GM21737 (cell line): ENCODE data around the gene RFC5.
A peak's percentile ranks its signal among the peaks of the same experiment; 100 is the strongest.
"Not testable (repeated sequence)": the region's sequence is repeated elsewhere in the genome, so short reads cannot be mapped to it uniquely, and the experiment has no call there.

Source experiments
- ATAC-seq: cut with Tn5 transposase; IDR thresholded peaks from one replicate; pipeline ENCODE4 v1.9.1; 2021; ENCODE audit warnings: mild to moderate bottlenecking, moderate library complexity; ENCODE audit not compliant: unreplicated experiment

Gene RFC5

DNA sequence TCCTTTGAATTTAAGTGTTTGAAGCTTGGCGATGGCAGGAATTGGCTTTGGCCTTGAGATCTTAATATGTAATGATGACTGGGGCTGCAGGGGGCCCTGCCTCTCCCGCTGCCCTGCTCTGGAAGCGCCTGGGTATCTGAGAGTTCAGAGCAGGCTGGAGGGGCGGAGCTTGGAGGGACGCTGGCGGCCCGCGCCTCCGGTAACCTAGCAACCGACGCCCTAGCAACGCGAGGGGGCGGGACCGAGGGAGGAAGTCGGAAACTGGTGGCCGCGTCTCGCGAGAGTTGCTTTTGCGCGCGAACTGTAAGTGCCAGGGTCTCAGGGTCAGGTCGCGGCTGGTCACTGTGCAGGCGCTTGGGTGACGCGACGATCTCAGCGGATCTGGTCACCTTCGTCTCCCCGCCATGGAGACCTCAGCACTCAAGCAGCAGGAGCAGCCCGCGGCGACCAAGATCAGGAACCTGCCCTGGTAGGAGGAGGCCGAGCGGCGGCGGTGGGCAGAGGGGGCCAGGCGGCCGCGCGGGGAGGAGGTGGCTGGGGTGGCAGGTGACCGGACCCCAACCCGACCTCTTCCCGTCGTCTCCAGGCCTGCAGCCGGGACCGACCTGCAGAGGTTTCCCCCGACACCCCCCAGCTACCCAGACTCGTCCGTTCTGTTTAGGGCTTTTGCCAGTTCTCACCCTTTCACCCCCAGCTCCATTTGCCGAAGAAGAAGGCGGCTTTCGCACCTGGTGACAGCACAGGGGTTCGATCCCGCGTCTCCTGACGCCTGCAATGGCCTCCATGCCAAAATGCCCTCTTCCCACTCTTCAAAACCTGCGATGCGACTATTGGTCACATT lies at the start of gene RFC5:
Gene RFC5, plus strand, starts transcription at position 280 of the 841 bp plus-strand sequence. Its CDS starts 125 bp downstream, at position 405.
- peak; percentile 97 for ATAC-seq

DNA sequence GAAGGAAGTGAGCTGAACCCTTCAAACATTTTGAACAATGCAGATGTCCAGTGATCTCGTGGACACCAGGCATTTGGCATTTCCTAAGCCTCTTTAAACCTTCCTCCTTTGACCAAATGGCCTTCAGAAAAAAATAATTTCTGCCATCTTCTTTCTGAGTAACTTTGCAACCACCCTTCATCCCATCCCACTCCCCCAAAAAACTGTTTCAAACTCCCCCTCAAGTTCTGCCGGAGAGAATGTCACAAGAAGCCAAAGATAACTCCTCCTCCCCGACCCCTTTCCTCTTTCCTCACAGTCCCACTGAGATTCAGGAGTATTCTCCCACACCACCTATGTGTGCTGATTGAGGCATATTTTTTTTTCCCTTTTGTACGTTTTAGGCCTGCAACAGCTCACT lies 49.5 kb upstream of the RFC5 start:
- ATAC-seq = no peak

DNA sequence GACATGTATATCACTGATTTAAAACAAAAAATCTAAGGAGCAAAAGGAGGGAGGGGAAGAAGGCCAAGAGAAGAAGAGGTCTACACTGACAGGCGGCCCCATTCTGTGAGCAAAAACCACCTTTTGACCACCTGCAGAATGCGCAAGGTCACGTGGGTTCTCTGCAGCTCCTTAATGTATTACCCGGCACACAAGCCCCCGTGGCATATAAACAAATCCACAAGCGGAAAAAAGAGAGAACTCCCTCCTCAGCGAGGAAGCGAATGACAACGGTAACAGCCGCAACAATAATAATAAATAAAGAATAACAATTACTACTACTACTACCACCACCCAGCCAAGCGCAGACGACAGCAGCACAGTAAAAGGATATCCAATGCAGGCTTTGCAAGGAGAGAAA lies 49.0 kb upstream of the RFC5 start:
- ATAC-seq = no peak

DNA sequence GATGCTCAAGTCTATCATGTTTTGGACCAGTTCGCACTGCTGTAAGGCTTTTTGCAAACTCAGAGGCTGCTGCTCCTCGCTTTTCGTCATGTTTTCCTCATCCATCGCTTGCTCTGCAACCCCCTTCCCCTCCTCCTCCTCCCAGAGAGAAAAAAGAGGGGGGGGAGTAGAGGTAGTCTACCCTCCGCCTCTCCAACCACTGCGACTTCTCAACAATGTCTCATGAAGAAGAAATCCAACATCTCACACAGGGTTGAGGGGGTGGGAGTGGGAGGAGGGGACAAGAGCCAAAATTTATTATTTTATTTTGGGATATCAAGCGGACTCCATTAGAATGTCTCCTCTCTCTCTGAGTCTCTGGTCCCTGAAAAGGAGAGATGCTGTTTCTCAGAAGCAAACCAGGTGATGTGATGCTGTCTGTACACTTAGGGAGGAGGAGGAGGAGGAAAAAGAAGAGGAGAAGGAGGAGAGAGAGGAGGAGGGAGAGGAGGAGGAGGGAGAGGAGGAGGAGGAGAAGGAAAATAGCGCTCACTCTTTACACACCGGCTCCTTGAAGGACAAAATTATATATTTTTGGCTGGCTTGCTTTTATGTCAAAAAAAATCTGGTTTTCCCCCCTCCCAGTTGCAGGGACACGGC lies 48.2 kb upstream of the RFC5 start:
- ATAC-seq = no peak

DNA sequence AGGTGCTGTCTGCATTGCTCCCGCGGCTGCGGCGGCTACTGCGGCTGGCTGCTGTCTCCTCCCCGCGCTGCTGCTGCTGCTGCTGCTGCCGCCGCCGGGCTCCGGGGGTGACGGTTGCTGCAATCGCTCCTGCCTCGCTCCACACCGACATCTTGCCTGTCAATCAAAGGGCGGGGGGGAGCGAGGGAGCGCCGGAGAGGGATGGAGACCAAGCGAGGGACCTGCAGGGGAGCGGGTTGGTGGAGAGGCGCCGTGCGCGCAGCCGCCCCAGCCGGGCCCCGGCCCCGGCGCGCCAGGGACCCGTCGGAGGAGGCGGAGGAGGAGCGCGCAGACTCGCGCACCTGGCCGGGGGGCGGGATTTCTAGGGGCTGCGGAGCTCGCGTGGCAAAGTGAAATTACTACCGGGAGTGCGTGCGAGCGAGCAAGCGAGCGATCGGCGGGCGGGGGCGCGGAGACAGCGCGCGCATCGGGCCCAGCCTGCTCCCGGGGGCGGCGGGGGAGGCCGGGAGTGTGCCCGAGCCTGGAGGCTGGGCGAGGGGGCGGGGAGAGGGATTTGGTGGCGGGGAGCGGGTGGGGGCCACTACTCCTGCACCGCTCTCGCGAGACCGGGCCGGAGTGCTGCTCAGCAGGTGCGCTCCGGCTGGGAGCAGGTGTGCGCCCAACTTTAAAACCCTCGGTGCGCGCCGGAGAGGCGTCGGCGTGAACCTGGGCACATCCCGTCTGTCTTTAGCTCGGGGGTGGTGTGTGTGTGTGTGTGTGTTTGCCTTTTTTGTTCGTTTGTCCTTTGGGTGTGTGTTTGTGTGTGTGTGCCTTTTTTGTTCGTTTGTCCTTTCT lies 47.5 kb upstream of the RFC5 start, which contains the start of gene KSR2:
Gene KSR2, minus strand, starts transcription at position 165 of the 834 bp plus-strand sequence. CDS start 735 bp downstream, outside the sequence.
- ATAC-seq = no peak

- no peak for ATAC-seq
These were observed 46.2 kb upstream of the RFC5 start for GRCh38 chr12:117970334-117970733.

GRCh38 chr12:117972301-117972700 lies 44.2 kb upstream of the RFC5 start:
- no peak for ATAC-seq

GRCh38 chr12:117975006-117975405 lies 41.5 kb upstream of the RFC5 start:
- ATAC-seq = no peak

DNA sequence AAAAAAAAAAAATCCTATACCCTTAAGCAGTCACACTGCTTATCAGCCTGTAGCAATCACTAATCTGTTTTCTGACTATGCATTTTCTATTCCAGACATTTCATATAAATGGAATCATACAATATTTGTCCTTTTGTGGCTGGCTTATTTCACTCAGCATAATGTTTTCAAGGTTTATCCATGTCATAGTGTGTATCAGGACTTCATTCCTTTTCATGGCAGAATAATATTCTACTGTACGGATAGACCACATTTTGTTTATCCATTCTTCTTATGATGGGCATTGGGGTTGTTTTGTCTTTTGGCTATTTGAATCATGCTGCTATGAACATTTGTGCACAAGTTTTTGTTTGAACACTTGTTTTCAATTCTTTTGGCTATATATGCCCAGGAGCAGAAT lies 39.1 kb upstream of the RFC5 start:
- no peak for ATAC-seq

DNA sequence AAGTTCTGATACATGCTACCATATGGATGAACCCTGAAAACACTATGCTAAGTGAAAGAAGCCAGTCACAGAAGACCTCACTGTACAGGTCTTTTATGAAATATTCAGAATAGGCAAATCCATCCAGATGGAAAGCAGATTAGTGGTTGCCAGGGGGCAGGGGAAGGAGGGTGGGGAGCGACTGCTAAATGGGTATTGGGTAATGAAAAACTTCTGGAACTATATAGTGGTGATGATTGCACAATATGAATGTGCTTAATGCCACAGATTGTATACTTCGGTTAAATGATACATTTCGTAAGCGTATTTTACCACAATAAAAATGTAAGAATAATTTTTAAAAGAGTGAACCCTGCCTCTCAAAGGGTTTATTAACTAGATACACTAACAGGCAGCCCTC lies 35.9 kb upstream of the RFC5 start:
- ATAC-seq = no peak

DNA sequence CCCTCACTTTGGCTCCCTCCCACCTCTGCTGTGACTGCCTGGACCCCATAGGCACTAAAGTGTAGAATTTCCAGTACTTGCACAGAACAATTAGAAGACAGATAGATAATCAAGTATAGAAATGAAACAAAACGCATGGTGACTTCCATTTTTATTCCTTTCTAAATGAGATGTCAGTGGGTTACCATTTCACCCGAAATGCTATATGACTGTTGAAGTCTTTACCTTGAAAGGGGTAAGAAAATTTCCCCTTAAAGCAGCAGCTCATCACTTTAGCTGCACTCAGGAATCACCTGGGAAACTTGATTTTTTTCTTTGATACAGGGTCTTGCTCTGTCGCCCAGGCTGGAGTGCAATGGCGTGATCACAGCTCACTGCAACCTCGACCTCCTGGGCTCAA lies 35.2 kb upstream of the RFC5 start:
- no peak for ATAC-seq

DNA sequence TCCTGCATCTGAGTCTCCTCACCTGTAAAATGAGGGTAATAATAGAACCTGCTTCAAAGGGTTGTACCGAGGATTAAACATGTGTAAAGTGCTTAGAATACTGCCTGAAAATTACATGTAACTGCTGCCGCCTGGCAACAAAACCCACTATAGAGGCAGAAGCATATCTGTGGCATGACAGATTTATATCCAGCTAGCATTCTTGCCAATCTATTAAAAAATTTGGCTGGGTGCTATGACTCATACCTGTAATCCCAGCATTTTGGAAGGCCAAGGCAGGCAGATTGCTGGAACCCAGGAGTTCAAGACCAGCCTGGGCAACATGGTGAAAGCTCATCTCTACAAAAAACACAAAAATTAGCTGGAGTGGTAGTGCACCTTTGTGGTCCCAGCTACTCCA lies 31.3 kb upstream of the RFC5 start:
- no peak for ATAC-seq

GRCh38 chr12:117986705-117987469 lies 29.6 kb upstream of the RFC5 start:
- no peak for ATAC-seq

- ATAC-seq = no peak
These were observed 21.7 kb upstream of the RFC5 start for GRCh38 chr12:117994551-117995438.

- no peak for ATAC-seq
These were observed 17.8 kb upstream of the RFC5 start for GRCh38 chr12:117998719-117999118.

DNA sequence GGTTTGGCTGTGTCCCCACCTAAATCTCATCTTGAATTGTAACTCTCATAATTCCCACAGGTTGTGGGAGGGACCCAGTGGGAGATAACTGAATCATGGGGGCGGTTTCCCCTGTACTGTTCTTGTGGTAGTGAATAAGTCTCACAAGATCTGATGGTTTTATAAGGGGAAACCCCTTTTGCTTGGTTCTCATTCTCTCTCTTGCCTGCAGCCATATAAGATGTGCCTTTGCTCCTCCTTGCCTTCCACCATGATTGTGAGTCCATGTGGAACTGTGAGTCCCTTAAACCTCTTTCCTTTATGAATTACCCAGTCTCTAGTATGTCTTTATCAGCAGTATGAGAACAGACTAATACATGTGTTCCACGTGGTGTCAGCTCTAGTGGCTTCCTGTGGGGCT lies 16.7 kb upstream of the RFC5 start:
- ATAC-seq = not testable (repeated sequence)

DNA sequence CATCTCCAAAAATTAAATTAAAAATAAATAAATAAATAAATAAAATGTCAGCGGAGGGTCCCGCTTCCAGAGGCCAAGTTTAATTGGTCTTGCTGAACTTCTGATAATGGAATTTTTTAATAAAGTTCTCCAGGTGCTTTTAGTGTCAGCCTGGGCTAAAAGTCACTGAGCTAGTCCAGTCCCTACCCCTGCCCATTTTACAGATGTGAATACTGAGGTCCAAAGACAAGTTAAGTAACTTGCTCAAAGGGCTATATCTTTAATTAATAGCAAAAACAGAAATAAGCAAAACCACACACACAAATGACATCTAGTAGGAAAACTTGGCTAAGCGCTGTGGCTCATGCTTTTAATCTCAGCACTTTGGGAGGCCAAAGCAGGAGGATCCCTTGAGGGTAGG lies 5.6 kb upstream of the RFC5 start:
- no peak for ATAC-seq

DNA sequence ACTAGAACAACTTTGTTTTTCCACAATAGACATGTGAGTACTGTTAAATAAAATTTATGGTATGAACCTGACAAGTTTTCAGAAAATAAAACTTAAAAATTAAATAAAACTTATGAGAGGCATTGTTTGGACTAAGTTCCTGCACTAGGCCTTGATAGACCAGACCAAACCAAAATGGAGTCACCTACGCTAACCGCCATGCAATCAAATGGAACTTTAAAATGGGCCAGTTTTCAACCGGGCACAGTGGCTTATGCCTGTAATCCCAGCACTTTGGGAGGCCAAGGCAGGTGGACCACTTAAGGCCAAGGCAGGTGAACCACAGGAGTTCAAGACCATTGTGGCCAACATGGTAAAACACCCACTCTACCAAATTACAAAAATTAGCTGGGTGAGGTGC lies 5.1 kb upstream of the RFC5 start:
- no peak for ATAC-seq

DNA sequence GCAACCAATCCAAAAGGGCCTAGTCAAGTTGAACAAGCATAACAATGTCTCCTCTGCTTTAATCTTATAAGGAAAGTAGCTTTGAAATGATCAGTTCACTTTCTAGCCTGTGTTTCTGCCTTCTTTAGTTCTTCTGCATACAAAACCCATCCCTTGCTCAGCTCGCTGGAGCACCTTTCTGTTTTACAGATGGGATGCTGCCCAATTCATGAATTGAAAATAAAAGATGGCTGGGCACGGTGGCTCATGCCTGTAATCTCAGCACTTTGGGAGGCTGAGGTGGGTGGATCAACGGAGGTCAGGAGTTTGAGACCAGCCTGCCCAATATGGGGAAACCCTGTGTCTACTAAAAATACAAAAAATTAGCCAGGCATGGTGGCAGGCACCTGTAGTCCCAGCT lies 4.5 kb upstream of the RFC5 start:
- ATAC-seq = no peak

- no peak for ATAC-seq
These were observed 3.2 kb upstream of the RFC5 start for GRCh38 chr12:118013283-118013682.
